GM04503 (cell line): Measurements from ENCODE around the gene DCTN1.

Source experiments
- DNase-seq: peaks from one replicate; pipeline ENCODE4 v3.0.0-alpha.2; 2012; ENCODE audit warnings: low read depth

The DCTN1 gene

DNA sequence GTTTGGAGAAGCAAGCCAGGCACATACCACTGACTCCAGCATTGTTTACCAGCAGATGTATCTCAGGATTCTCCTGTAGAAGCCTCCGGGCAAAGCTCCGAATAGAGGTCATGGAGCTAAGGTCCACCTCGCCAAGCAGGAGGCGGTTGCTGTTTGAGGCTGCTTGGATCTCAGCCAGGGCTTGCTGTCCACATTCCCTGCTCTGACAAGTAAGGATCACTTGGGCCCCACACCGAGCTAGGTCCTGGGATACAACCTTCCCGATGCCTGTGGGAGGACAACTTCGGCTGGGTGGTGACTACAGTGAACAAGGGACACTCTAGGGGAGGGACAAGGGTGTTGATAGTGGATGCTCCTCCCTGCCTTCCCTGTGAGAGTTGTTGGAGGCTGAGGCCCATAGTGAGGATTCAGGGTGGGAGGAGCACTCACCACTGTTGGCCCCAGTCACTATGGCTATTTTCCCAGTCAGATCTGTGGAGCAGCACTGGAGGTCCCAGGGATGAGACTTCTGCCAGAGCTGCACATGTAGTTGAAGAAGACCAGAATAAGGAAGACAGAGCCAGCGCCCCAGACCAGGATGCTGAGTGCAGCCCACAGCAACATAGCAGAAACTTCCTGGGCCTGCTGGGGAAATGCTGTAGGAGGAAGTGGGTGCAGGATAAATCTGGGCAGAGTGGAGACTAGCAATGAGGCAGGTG is 33.0 kb upstream of the DCTN1 start:
- no peak for DNase-seq

DNA sequence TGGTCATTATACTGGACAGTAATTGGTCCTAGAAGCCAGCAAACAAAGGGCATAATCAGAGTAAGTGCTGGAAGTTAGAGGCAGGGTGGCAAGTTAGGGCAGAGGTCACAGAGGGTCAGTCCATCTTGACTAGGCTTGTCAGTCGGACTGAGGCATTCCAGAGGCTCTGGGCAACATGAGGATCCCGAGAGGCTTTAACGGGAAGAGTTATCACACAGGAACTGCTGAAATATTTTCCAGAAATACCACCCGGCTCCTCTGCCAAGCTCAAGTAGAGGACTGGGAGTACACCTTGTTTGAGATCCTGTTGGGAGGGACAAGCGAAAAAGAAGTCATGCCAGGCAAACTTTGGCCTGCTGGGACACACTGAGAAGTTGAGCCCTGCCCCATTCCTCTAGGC is 27.6 kb upstream of the DCTN1 start:
- no peak for DNase-seq

DNA sequence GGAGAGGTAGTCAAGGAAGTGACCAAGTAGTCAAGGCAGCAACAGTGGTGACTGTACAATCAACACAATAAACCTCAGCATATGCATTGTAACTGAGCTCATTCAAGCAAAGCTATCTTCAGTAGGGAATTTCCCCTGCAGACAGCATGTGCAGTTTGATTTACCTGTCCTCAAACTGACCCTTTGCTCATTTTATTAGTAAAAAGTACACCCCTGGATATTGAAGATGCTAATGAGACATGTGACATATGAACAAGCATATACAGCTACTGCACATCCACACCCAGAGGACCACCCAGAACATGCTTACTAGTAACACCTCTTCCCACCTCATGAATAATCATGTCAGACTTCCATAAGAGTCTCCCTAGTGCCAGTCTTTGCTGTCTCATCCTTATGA is 25.9 kb upstream of the DCTN1 start:
- no peak for DNase-seq

DNA sequence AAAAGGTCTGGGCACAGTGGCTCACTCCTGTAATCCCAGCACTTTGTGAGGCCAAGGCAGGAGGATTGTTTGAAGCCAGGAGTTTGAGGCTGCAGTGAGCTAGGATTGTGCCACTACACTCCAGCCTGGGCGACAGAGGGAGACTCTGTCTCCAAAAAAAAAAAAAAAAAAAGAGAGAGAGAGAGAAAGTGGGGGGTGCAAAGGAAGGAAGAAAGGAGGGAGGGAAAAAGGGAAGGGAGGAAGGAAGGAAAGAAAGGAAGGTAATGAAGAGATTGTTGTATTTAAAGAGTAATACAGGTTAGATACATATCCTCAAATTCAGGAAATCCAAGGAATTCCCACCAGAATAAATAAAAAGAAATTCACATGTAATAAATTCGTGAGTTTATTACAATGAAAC is 21.8 kb upstream of the DCTN1 start:
- DNase-seq = no peak

DNA sequence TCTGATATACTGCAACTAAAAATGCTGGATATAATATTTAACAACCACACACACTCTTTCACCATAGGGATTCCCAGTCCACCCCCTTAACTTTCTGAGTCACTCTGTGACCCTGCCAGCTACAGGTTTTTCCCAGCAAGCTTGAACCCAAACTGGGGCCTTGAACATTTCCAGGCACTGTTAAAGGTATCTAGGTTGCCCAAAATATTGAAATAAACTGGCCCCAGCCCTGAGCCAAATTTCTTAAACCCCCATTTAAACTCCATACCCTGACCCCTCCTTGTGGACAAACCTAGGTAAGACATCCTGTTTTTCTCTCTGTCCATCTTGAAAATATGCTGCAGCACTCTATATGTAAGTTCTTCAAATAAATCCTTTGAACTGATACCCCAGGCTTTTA is 19.7 kb upstream of the DCTN1 start:
- no peak for DNase-seq

DNA sequence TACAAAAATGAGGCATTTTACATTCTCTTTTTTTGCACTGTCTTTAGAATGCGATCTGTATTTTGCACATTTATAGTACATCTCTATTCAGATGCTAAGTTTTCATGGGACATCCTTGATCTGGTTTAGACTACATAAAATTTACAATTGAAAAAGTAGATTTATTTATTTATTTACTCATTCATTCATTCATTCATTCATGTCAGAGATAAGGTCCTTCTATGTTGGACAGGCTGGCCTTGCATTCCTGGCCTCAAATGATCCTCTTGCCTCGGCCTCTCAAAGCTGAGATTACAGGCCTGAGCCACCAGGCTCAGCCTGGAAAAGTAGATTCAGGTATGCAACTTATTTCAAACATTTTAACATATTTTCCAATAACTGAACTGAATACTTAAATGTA is 16.0 kb upstream of the DCTN1 start:
- no peak for DNase-seq

DNA sequence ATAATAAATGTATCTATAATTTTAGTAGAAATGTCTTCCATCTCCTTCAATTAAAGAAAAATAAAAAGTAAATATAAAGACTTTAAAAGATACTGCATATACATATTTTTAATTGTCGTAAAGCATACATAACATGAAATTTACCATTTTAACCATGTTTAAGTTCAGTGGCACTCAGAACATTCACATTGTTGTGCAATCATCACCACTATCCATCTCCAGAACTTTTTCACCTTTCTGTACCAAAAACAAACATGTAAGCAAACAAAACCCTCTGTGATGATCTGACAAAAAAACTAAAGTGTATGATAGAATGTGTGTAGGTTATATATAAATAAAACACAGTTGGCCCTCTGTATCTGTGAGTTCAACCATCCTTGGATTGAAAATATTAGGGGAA is 13.4 kb upstream of the DCTN1 start:
- DNase-seq = no peak

DNA sequence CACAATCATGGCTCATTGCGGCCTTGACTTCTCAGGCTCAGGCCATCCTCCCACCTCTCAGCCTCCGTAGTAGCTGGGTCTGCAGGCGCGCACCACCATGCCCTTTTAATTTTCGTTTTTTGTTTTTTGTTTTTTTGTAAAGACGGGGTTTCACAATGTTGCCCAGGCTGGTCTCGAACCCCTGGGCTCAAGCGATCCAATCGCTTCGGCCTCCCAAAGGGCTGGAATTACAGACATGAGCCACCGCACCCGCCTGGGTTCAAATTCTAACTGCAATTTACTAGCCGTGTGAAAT is 12.3 kb upstream of the DCTN1 start:
- no peak for DNase-seq

DNA sequence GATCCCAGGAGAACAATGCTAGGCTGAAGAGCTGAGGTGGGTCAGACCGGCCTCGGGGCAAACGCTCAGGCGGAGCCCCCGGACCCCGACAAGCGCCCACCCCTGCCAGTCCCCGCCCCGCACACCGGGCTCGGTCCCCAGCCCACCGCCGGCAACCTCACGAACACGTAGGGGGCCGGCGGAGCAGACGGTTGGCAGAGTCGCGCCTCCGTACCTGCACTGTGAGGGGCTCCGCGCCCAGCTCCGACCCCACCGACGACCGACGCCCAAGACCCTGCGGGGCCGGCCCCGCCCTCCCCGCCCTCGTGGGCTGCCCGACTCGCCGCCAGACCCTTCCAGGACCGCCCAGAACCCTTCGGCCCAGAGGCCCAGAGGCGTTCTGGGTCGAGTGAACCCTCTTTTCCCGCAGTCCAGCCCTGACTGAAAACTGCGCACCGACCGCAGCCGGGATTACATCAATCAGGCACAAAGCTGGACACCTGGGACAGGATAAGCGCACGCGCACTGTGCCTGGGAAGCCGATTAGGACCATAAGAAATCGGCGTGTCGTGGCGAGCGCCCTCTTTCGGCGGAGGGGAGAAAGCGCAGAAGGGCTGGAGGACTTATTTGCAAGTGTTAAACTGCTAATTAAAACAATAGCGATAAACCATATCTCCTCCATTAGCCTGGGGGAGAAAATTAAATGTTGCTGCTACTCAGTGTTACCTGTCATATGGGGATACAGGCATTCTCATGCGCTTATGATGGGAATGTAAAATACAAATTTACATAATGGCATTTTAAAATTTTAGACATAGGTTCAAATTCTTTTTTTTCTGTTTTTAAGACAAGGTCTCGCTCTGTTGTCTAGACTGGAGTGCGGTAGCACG is 11.7 kb upstream of the DCTN1 start:
- DNase-seq = no peak

DNA sequence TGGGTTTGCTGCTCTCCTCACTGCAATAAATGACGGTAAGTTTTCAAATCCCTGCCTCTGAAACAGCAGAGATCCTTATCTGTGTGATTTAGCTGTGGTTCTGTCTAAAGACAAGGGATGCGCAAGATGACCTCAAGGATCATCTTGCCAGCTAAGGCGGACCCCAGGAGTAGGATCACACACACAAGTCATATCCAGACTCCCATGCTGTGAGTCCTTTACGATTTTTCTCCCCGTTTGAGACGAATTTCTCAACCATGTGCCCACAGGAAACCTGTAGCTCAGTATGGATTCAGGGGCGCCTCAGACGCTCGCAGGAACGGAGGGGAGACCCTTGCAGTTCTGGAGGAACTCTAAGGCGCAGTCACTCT is 11.1 kb upstream of the DCTN1 start:
- DNase-seq = no peak

DNA sequence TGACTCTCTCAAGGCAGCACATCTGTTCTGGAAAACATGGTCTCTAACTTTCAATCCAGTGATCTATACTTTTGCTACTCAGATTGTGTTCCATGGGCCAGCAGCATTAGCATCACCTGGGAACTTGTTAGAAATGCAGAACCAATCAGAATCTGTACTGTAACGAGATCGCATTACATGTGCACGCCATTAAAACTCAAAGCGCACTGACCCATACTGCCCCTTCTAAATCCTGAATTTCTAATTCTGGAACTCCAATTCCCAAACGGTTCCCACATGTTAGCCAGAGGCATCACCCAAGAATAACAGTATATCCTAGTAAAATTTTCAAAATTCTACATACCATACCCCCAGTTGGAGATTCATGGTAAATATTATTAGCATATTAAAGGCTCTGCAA is 10.5 kb upstream of the DCTN1 start:
- DNase-seq = no peak

DNA sequence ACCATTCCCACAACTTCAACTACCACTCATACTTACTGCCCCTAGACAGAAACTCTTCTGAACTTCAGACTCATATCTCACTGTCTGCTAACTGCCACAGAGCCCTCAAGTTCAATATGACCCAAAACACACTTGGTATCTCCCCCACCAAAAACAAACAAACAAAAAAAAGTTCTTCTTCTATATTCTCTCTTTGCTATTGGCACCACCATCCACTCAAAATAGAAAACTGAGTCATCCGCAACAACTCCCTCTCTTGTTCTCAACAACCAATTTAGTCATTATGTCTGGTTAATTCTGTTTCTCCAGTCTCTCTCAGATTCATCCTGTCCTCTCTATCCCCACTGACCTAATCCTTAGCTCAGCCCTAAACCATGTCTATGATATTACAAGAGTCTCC is 7.2 kb upstream of the DCTN1 start:
- DNase-seq = no peak

DNA sequence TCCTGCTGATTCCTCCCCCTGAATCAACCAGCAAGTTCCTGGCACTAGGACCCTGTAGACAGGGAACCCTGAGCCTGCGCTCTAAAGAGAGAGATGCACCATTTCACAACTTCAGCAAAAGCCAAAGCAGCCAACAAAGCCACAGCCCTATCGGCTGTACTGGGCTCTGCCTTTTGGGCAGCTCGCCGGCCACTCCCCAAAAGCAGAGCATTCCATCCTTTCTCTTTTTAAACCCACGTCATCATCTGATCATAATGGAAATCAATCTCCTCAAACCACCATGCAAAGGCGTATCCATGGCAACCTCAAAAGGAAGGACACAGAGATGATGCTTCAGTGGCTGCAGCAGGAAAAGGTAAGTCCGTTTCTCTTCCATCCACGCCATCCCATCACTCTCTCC is 5.3 kb upstream of the DCTN1 start:
- no peak for DNase-seq

DNA sequence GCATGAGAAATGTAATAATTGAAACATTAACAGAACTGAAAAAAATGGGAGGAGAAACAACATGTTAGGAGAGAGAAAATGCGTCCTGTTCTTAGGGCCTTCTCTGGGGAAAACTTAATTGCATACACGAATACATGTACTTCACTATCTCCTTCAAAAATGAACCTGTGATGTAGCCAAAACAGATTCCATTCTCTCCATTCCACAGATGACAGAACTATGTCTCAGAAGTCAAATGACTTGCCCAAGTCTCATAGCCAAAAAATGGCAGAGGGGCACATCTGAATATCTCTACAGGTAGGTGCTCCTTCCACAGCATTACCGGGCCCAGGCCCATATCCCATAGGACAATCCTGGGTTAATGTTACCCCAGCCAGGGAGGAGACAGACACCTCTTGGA is 3.9 kb upstream of the DCTN1 start:
- DNase-seq = no peak

DNA sequence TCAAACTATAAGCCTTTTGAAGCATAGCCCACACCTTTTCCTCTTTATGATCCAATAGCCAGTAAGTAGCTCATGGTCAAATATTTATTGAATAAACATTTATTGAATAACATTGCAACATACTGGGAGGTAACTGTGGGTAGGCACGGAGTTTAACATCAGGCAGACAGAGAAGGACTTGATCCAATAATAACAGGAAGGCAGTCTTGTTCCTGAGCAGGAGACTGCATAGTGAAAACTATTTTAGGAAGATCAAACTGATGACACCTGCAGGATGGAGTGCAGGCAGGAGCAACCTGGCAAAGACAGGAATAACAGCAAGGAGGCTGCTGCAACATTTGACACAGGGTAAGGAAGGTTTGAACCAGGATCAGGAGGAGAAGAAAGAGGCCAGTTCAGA is 3.1 kb upstream of the DCTN1 start:
- DNase-seq = no peak

DNA sequence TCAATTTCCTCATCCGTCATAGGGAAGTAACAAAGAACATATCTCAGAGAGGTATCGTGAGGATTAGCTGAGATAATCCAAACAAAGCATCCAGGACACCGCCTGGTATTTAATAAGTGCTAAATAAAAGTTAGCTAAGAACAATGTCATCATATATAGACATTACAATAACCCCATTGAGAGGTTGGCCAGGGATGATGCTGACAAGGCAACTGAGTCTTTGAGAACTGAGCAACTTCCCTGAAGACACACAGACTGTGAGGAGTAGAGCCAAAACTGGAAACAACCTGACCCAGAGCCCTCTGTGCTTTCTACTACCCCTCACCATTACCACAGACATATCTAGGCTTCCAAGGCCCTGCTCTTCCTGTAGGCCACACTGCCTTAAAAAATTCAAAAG is 1.6 kb upstream of the DCTN1 start:
- DNase-seq = no peak

DNA sequence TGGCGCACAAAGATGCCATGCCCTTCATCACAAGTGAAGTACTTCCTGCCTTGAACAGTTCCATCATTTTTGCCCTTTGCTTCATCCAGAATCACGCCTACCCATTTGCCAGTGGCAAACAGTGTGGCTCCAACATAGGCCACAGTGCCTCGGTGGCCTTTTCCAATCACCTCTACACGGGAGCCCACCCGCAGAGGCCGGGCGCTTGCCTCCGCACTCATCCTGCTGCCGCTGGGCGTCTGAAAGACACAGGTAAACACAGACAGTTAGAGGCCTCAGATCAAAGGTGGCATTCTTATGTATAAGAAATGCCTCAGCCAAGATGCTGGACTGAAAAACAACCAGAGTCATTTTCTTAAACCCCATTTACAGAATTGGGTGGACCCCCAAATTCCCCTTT is 2.1 kb downstream of the DCTN1 start:
- no peak for DNase-seq

DNA sequence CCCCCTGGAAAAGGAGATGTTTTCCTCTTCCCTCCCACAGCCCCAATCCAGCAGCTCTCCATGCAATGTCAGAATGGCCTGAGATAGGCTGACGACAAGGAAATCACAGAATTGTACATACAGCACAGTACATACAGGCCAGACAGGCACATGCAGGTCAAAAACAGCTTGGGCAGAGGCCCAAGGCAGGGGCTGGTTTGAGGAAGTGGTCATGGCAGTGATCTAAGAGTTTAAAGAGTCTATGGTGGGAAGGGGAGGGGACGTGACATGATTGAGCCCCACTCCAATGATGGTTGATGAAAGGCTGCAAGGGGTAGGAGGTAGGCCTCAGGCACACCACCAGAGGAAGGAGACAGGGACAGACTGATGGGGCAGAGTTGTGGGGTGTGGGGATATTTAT is 4.3 kb downstream of the DCTN1 start:
- no peak for DNase-seq

DNA sequence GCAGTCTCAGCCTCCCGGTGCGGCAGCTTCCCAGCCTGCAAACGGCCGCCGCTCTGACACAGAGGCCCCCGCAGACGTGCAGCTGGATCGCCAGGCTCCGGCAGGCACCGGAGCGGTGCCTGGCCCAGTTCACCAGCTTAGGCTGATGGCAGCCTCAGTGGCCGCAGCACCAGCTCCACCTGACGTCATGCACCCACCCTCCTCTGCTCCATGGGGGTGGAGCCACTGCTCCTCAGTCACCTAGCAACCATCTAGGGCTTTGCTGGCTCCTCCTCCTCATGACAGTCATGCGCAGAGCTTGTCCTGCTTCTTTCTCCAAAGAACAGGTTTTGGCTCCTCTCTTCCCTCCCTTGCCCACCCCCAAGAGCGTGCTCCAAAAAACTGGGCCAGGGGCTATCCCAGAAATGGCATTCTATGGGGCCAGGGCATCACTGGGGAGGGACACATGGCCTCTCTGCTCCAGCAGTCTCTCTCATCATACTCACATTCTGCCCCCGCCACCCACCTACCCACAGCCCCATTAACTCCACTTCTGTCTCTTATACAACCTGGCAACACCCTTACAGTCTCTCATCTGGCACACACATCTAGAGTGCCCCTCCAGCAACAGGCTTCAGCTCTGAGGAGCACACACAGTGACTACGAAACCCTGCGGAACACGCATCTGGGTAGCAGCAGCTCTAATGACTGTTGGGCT is 5.5 kb downstream of the DCTN1 start:
- DNase-seq = no peak

DNA sequence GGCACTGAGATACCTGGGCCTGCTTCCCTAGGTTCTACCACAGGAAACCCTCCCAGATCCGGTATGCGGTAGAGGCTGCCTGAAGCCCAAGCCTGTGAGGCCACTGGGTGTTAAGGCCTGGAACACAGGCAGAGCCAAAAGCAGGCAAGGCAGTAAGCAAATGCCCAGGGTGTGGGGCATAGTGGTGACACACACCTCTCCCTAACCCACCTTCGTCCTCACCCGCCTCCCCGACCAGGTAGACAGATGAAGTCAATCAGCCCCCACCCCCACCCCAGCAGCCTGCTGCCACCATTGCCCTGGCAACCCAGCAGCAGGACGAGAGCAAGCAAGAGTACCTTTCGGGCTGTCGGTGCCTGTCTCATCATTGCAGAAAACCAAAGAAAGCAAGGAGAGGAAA is 6.1 kb downstream of the DCTN1 start:
- no peak for DNase-seq

DNA sequence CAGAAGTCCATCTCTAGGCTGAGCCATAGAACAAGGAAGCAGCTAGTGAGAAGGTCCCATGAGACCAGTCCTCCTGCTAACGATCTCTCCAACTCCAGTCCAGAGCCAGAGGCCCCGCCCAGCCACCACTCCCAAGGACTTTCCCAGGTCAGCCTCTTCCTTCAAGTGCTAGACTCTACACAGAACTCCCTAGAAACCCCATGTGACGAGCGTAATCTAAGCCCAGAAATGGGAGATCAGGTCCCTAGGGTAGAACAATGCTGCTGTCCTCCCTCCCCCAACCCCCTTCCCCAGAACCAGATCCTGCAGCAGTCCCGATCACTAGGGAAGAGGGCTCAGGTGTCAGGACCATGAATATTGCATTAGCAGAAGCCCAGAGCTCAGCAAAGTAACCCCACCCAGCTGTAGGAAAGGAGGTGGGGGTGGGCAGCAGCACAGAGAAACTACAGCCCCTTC is 6.9 kb downstream of the DCTN1 start:
- DNase-seq = no peak

DNA sequence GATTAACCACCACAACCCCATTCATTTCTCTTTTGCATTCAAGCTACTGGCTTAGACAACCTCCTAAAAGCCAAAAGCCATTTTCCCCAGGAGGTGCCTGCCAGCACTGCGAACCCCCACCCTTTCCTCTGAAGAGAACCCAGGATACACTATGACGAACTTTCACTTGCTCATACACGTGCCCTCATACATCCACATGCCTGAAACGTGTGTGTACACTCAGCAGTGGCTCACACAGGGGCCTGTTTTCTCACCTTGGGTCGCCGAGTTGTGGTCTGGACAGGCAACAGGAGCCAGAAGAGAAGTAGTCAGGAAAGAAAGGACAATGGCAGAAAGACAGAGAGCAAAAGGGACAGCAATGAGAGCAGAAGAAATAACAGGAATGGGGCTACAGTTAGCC is 7.4 kb downstream of the DCTN1 start:
- DNase-seq = no peak

DNA sequence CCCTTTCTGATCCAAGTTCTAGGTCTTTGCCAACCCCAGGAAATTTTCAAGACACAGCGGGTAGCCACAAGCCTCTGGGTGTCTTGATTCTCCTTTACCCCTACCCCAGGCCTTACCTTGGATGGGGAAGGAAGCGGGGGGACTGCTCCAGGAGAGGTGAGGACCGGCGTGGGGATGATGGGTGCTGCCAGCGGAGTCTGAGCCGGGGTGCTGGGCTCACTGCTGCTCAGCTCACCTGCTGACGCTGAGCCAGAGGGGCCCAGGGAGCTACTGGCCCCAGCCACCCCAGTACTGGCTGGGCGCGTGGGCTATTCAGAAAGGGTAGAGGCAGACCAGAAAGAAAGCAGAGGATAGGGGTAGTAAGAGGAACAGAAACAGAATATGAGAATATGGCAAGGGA is 8.7 kb downstream of the DCTN1 start:
- no peak for DNase-seq
